DMS153 (cell line): ENCODE results near the gene KRTAP5-10.
"Not testable (repeated sequence)": the region's sequence is repeated elsewhere in the genome, so short reads cannot be mapped to it uniquely, and the experiment has no call there.

Source experiments
- DNase-seq: peaks from one replicate; lab custom pipeline; 2025; lab: John Stamatoyannopoulos, UW

The KRTAP5-10 gene

GRCh38 chr11:71542879-71543777 is 22.2 kb upstream of the KRTAP5-10 start:
- DNase-seq: no peak

- DNase-seq: no peak
Observed at GRCh38 chr11:71543866-71544265, 21.5 kb upstream of the KRTAP5-10 start.

GRCh38 chr11:71544525-71545214 is 20.7 kb upstream of the KRTAP5-10 start:
- no peak for DNase-seq

- DNase-seq: no peak
Observed at GRCh38 chr11:71545405-71545966, 19.9 kb upstream of the KRTAP5-10 start.

- no peak for DNase-seq
Observed at GRCh38 chr11:71548120-71548519, 17.2 kb upstream of the KRTAP5-10 start, which contains the start of gene KRTAP5-9. KRTAP5-9 (plus strand) TSS chr11:71548420; CDS start chr11:71548658, 238 bp downstream.

GRCh38 chr11:71548716-71549151 is 16.6 kb upstream of the KRTAP5-10 start:
- DNase-seq: no peak

- DNase-seq: no peak
Observed at GRCh38 chr11:71551711-71552110, 13.7 kb upstream of the KRTAP5-10 start.

- DNase-seq: no peak
Observed at GRCh38 chr11:71554996-71555395, 10.4 kb upstream of the KRTAP5-10 start.

- DNase-seq: no peak
Observed at GRCh38 chr11:71555508-71555907, 9.9 kb upstream of the KRTAP5-10 start.

- DNase-seq: no peak
Observed at GRCh38 chr11:71556018-71556417, 9.3 kb upstream of the KRTAP5-10 start.

- no peak for DNase-seq
Observed at GRCh38 chr11:71557257-71557656, 8.1 kb upstream of the KRTAP5-10 start.

GRCh38 chr11:71558996-71559395 is 6.4 kb upstream of the KRTAP5-10 start:
- DNase-seq: no peak

- no peak for DNase-seq
Observed at GRCh38 chr11:71562120-71562519, 3.2 kb upstream of the KRTAP5-10 start.

GRCh38 chr11:71563406-71563805 is 2.0 kb upstream of the KRTAP5-10 start:
- no peak for DNase-seq

- no peak for DNase-seq
Observed at GRCh38 chr11:71564430-71564829, 933 bp upstream of the KRTAP5-10 start.

- DNase-seq: no peak
Observed at GRCh38 chr11:71566081-71566620, 788 bp downstream of the KRTAP5-10 start.

- DNase-seq: not testable (repeated sequence)
Observed at GRCh38 chr11:71566626-71567599, 1.6 kb downstream of the KRTAP5-10 start.

GRCh38 chr11:71567633-71568032 is 2.3 kb downstream of the KRTAP5-10 start:
- not testable (repeated sequence) for DNase-seq

- no peak for DNase-seq
Observed at GRCh38 chr11:71568704-71569349, 3.5 kb downstream of the KRTAP5-10 start.

- not testable (repeated sequence) for DNase-seq
Observed at GRCh38 chr11:71571101-71571850, 5.9 kb downstream of the KRTAP5-10 start.
